Measurements from ENCODE around the gene TICRR.

- TF ChIP-seq CTCF (IDR thresholded peaks at IDR 0.05) = no peak
- TF ChIP-seq POLR2A (IDR thresholded peaks at IDR 0.05) = no peak
- no peak for TF ChIP-seq POLR2AphosphoS5 (IDR thresholded peaks at IDR 0.05)
- TF ChIP-seq EP300 (IDR thresholded peaks at IDR 0.05) = no peak
Measured at GRCh38 chr15:89566181-89566580, 9.1 kb upstream of the TICRR start.

Measured in gastroesophageal sphincter (tissue), 3 donors.